HL-60 (cell line): ENCODE results near the gene KCNT2.

Experiments used
- CTCF ChIP-seq: IDR thresholded peaks from one replicate; pipeline ENCODE4 v1.5.1; 2011; ENCODE audit warnings: low read length, control low read depth, inconsistent platforms; ENCODE audit not compliant: insufficient read depth
- GABPA ChIP-seq: IDR thresholded peaks from 2 replicates; pipeline ENCODE4 v1.6.1; 2012; ENCODE audit warnings: low read depth
- REST ChIP-seq: IDR thresholded peaks from 2 replicates; pipeline ENCODE4 v1.6.1; 2012; ENCODE audit warnings: low read depth; ENCODE audit not compliant: insufficient replicate concordance

DNA sequence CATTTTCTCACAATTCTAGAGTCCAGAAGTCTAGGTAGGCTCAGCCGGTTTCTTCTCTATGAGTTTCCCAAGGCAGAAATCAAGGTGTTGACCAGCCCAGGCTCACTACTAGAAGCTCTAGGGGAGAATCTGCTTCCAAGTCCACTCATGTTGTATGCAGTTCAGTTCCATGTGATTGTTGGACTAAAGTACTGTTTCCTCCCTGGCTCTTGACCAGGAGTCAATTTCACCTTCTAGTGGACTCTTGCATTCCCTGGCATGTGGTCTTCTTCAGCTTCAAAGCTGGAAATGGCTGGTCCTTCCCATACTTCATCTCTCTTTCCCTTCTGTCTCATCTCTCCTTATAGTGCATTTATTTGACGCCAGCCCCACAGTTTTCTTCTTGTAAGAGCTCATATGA, 153.4 kb downstream of the KCNT2 start:
- no peak for TF ChIP-seq CTCF
- no peak for TF ChIP-seq REST
- TF ChIP-seq GABPA, result no peak
